Vagina (tissue), 2 donors: Measurements from ENCODE around the gene FLYWCH1.

Experiments
- POLR2A ChIP-seq, 2 donors: fragments of 450-650 bp; IDR thresholded peaks; one replicate each; pipeline ENCODE4 v1.6.1; 2017; ENCODE audit warnings: antibody characterized with exemption in 2 of 2, mild to moderate bottlenecking in 2 of 2, moderate library complexity in 2 of 2
- POLR2AphosphoS5 ChIP-seq, 2 donors: sonication (generic); formaldehyde crosslinking; IDR thresholded peaks; one replicate each; pipeline ENCODE4 v1.9.0; 2017; ENCODE audit warnings: antibody characterized with exemption in 2 of 2, mild to moderate bottlenecking in 2 of 2, low read depth in 1 of 2; ENCODE audit not compliant: insufficient read depth in 1 of 2

DNA sequence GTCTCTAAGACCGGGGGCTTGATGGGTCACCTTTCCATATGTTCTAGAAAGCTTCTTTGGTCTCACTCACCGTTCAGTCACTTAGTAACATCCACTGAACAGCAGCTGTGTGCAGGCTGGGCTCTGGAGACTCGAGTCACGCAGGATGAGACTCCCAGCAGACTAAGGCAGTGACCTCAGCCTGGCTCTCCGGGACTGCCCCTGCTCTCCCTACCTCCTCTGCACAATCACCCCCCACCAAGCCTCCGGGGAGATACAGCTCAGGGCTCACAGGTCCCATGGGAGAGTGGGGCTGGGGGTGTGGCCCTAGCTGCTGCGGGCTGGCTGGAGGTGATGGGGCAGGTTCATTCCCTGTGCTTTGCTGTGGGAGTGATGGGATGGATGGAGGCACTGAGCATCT, 14.6 kb upstream of the FLYWCH1 start:
- TF ChIP-seq POLR2A (IDR thresholded peaks at IDR 0.05): no peak
- TF ChIP-seq POLR2AphosphoS5 (IDR thresholded peaks at IDR 0.05; ENCODE audit: insufficient read depth in 1 of 2, low read depth in 1 of 2): no peak
